H1 (cell line): Measurements from ENCODE around the gene CLIC3. TPM values are rescaled to one million over a fixed set of nuclear protein-coding genes. Genes with fewer than 3 reads are reported as not detected.

Experiments
- CTCF ChIA-PET: fragments of 300-600 bp; sonication (Branson Sonifier 250); formaldehyde crosslinking; loops from one replicate; lab custom pipeline; 2021; ENCODE audit not compliant: partially characterized antibody; lab: Charles Lee
- POLR2A ChIA-PET: fragments of 300-600 bp; sonication (Branson Sonifier 250); formaldehyde crosslinking; loops from one replicate; lab custom pipeline; 2021; ENCODE audit warnings: inconsistent platforms; ENCODE audit not compliant: partially characterized antibody; lab: Charles Lee
- DNase-seq, 2 experiments: peaks; one replicate each; pipeline versions ENCODE4 v3.0.0 to v3.0.0-alpha.2; 2010 to 2022; ENCODE audit warnings: low spot score in 2 of 2, low read depth in 1 of 2, mixed read lengths in 1 of 2
- FAIRE-seq: peaks from 2 replicates; lab custom pipeline; 2011; peaks lifted over from hg19 to GRCh38; lab: Jason Lieb, UNC
- H2AFZ ChIP-seq: 2 replicates; pipeline ENCODE4 v1.8.1; 2012; ENCODE audit warnings: low read length, inconsistent platforms
- H2AK5ac ChIP-seq: 2 replicates; pipeline ENCODE4 v1.6.1; 2013; ENCODE audit warnings: low read depth, low read length
- H2BK120ac ChIP-seq: replicated peaks from 2 replicates; pipeline ENCODE3; 2013; ENCODE audit warnings: low read depth, low read length, inconsistent platforms
- H2BK12ac ChIP-seq: 2 replicates; pipeline ENCODE4 v1.6.1; 2013; ENCODE audit warnings: low read depth, low read length
- H2BK15ac ChIP-seq: 2 replicates; pipeline ENCODE4 v1.6.1; 2013; ENCODE audit warnings: low read length
- H2BK20ac ChIP-seq: 2 replicates; pipeline ENCODE4 v1.6.1; 2013; ENCODE audit warnings: low read length
- H2BK5ac ChIP-seq: 2 replicates; pipeline ENCODE4 v1.6.1; 2013; ENCODE audit warnings: low read depth, low read length
- H3K14ac ChIP-seq: 2 replicates; pipeline ENCODE4 v1.6.1; 2013; ENCODE audit warnings: inconsistent platforms; ENCODE audit not compliant: insufficient read length
- H3K18ac ChIP-seq: 2 replicates; pipeline ENCODE4 v1.6.1; 2013; ENCODE audit warnings: low read length; ENCODE audit errors: extremely low read depth
- H3K23ac ChIP-seq: 2 replicates; pipeline ENCODE4 v1.6.1; 2013; ENCODE audit warnings: inconsistent platforms; ENCODE audit not compliant: insufficient read length
- H3K23me2 ChIP-seq: 2 replicates; pipeline ENCODE4 v1.6.1; 2013; ENCODE audit warnings: low read depth, low read length
- H3K27ac ChIP-seq: 2 replicates; pipeline ENCODE4 v1.6.1; 2011; ENCODE audit warnings: low read depth, low read length, inconsistent platforms
- H3K27me3 ChIP-seq, 4 experiments: replicated peaks in 1 of 4; 1 replicate in 1 of 4; 2 replicates in 3 of 4; pipeline versions ENCODE4 v1.6.1 to v1.8.1; 2011 to 2013; ENCODE audit warnings: low read length in 3 of 4, mild to moderate bottlenecking in 3 of 4, inconsistent platforms in 2 of 4, mixed read lengths in 2 of 4, moderate library complexity in 1 of 4; ENCODE audit not compliant: control insufficient read depth in 3 of 4, insufficient read depth in 3 of 4; ENCODE audit errors: extremely low read depth in 1 of 4
- H3K36me3 ChIP-seq, 4 experiments: 2 replicates each; pipeline versions ENCODE4 v1.6.1 to v1.8.1; 2011 to 2013; ENCODE audit warnings: mild to moderate bottlenecking in 4 of 4, low read length in 3 of 4, moderate library complexity in 2 of 4, control low read depth in 1 of 4, inconsistent platforms in 1 of 4; ENCODE audit not compliant: insufficient read depth in 4 of 4, control insufficient read depth in 2 of 4
- H3K4ac ChIP-seq: replicated peaks from 2 replicates; pipeline ENCODE3; 2013; ENCODE audit warnings: low read length, low read depth, mixed read lengths, inconsistent platforms; ENCODE audit not compliant: insufficient read length
- H3K4me1 ChIP-seq, 4 experiments: replicated peaks in 1 of 4; 1 replicate in 1 of 4; 2 replicates in 3 of 4; pipeline versions ENCODE4 v1.6.1 to v1.8.1; 2011 to 2013; ENCODE audit warnings: low read length in 3 of 4, inconsistent platforms in 2 of 4, mixed read lengths in 1 of 4; ENCODE audit not compliant: insufficient read depth in 4 of 4, control insufficient read depth in 3 of 4
- H3K4me2 ChIP-seq, 2 experiments: 2 replicates each; pipeline versions ENCODE4 v1.6.1 to v1.8.1; 2011 to 2013; ENCODE audit warnings: low read depth in 2 of 2, low read length in 2 of 2, control low read depth in 1 of 2, inconsistent platforms in 1 of 2, mild to moderate bottlenecking in 1 of 2; ENCODE audit not compliant: insufficient read depth in 1 of 2
- H3K4me3 ChIP-seq, 4 experiments: fragments of 200-600, 300-600 bp in 1 of 4; sonication (generic), shearing (Covaris generic), sonication (Bioruptor Twin) in 1 of 4; 2 replicates each; pipeline versions ENCODE4 v1.5.1 to v1.8.1; 2011 to 2016; ENCODE audit warnings: low read length in 4 of 4, low read depth in 3 of 4, control low read depth in 2 of 4, inconsistent platforms in 2 of 4, mild to moderate bottlenecking in 2 of 4, mixed read lengths in 1 of 4, moderate library complexity in 1 of 4; ENCODE audit not compliant: insufficient read depth in 2 of 4; ENCODE audit errors: extremely low read depth in 1 of 4
- H3K56ac ChIP-seq: replicated peaks from 2 replicates; pipeline ENCODE3; 2013; ENCODE audit warnings: low read depth, mild to moderate bottlenecking, mixed read lengths, low read length, inconsistent platforms; ENCODE audit not compliant: insufficient read length
- H3K79me1 ChIP-seq: 2 replicates; pipeline ENCODE4 v1.6.1; 2013; ENCODE audit warnings: low read depth, low read length, control low read depth
- H3K79me2 ChIP-seq, 2 experiments: 2 replicates each; pipeline versions ENCODE4 v1.6.1 to v1.8.1; 2012 to 2013; ENCODE audit warnings: low read length in 2 of 2, mild to moderate bottlenecking in 2 of 2, inconsistent platforms in 1 of 2; ENCODE audit not compliant: insufficient read depth in 2 of 2, control insufficient read depth in 1 of 2
- H3K9ac ChIP-seq, 4 experiments: replicated peaks in 1 of 4; 1 replicate in 1 of 4; 2 replicates in 3 of 4; pipeline versions ENCODE4 v1.6.1 to v1.8.1; 2011 to 2013; ENCODE audit warnings: low read depth in 3 of 4, low read length in 3 of 4, control low read depth in 2 of 4, mild to moderate bottlenecking in 2 of 4, moderate library complexity in 2 of 4, inconsistent platforms in 1 of 4; ENCODE audit errors: extremely low read depth in 1 of 4
- H3K9me3 ChIP-seq, 2 experiments: 2 replicates each; pipeline versions ENCODE4 v1.6.1 to v1.8.1; 2012 to 2013; ENCODE audit warnings: mild to moderate bottlenecking in 2 of 2, moderate library complexity in 2 of 2, control low read depth in 1 of 2, inconsistent platforms in 1 of 2, low read depth in 1 of 2, low read length in 1 of 2, mixed read lengths in 1 of 2; ENCODE audit not compliant: insufficient read depth in 2 of 2
- H4K20me1 ChIP-seq, 2 experiments: replicated peaks in 1 of 2; 2 replicates each; pipeline versions ENCODE3 to v1.8.1; 2011 to 2013; ENCODE audit warnings: inconsistent platforms in 2 of 2, low read length in 2 of 2, mild to moderate bottlenecking in 1 of 2; ENCODE audit not compliant: insufficient read depth in 2 of 2, control insufficient read depth in 1 of 2
- H4K5ac ChIP-seq: 2 replicates; pipeline ENCODE4 v1.6.1; 2013; ENCODE audit warnings: low read length, low read depth, mixed read lengths, inconsistent platforms; ENCODE audit not compliant: insufficient read length
- H4K8ac ChIP-seq: 2 replicates; pipeline ENCODE4 v1.8.0; 2013; ENCODE audit warnings: mild to moderate bottlenecking, moderate library complexity, low read length, inconsistent platforms; ENCODE audit not compliant: insufficient read depth; ENCODE audit errors: extremely low read depth
- H4K91ac ChIP-seq: replicated peaks from 2 replicates; pipeline ENCODE3; 2013; ENCODE audit warnings: low read length, mixed read lengths, inconsistent platforms; ENCODE audit not compliant: insufficient read length
- ASH2L ChIP-seq: fragments of 200-600, 300-600 bp; sonication (generic); IDR thresholded peaks from one replicate; pipeline ENCODE4 v1.7.1; 2017; ENCODE audit warnings: low read length
- BRCA1 ChIP-seq: IDR thresholded peaks from 2 replicates; pipeline ENCODE4 v1.6.1; 2012; ENCODE audit warnings: low read depth, low read length, improper control_type of control experiment
- CHD1 ChIP-seq: IDR thresholded peaks from 2 replicates; pipeline ENCODE4 v1.6.1; 2012; ENCODE audit warnings: low read depth, low read length, improper control_type of control experiment
- EGR1 ChIP-seq: IDR thresholded peaks from 2 replicates; pipeline ENCODE4 v1.6.1; 2011; ENCODE audit warnings: low read depth, low read length, borderline replicate concordance
- EZH2 ChIP-seq: fragments of 200-600 bp; sonication (generic); IDR thresholded peaks from 2 replicates; pipeline ENCODE4 v1.7.1; 2012; ENCODE audit warnings: low read depth, mild to moderate bottlenecking, moderate library complexity, low read length, inconsistent platforms; ENCODE audit not compliant: severe bottlenecking
- GABPA ChIP-seq: IDR thresholded peaks from 2 replicates; pipeline ENCODE4 v1.6.1; 2011; ENCODE audit warnings: mild to moderate bottlenecking, low read length, moderate library complexity, borderline replicate concordance; ENCODE audit not compliant: insufficient read depth
- MAX ChIP-seq: IDR thresholded peaks from 2 replicates; pipeline ENCODE4 v1.6.1; 2012; ENCODE audit warnings: inconsistent platforms
- SIX5 ChIP-seq: IDR thresholded peaks from 2 replicates; pipeline ENCODE4 v1.6.1; 2011; ENCODE audit warnings: mild to moderate bottlenecking, low read depth, low read length
- TAF1 ChIP-seq: IDR thresholded peaks from 2 replicates; pipeline ENCODE4 v1.6.1; 2011; ENCODE audit warnings: mild to moderate bottlenecking, low read depth, low read length
- TAF7 ChIP-seq: optimal IDR thresholded peaks from 2 replicates; pipeline ENCODE3; 2011; ENCODE audit warnings: low read depth, mild to moderate bottlenecking, inconsistent platforms, low read length, moderate library complexity, borderline replicate concordance
- TCF12 ChIP-seq: IDR thresholded peaks from 2 replicates; pipeline ENCODE4 v1.6.1; 2011; ENCODE audit warnings: low read depth, mild to moderate bottlenecking, low read length
- ZNF274 ChIP-seq: IDR thresholded peaks from 2 replicates; pipeline ENCODE4 v1.7.0; 2012; ENCODE audit warnings: low read length, borderline replicate concordance; ENCODE audit errors: extremely low read depth
- WGBS, 2 experiments: shearing (Covaris generic) in 1 of 2; methylation state at CpG; one replicate each; pipeline versions ENCODE4 v1.1.6 to v1.1.7; 2013 to 2015; ENCODE audit warnings: low lambda C conversion rate in 2 of 2, mixed read lengths in 2 of 2, inconsistent platforms in 1 of 2, low coverage in 1 of 2, missing lambda C conversion rate in 1 of 2; ENCODE audit not compliant: insufficient replicate concordance in 2 of 2, insufficient coverage in 1 of 2, insufficient read length in 1 of 2; ENCODE audit errors: extremely low coverage in 1 of 2, missing lambda C conversion rate in 1 of 2; 5-methylcytosine and 5-hydroxymethylcytosine counted together
- polyA plus RNA-seq, 7 experiments: library from polyadenylated mRNA; depleted of rRNA in 3 of 7; stranded (reverse) in 5 of 7; unstranded in 2 of 7; fragments of >200 nt in 5 of 7; fragments of 200-250 nt in 2 of 7; gene quantifications; 1 replicate in 5 of 7; 2 replicates in 1 of 7; 4 replicates in 1 of 7; pipeline versions ENCODE4 v1.2.1 to v1.2.3, GENCODE V29; 2011 to 2013; ENCODE audit warnings: missing spikeins in 2 of 7, mixed read lengths in 2 of 7
- total RNA-seq: library from RNA; stranded (reverse); fragmentation: NEBNext Ultra II Directional; extraction: Animal tissue kit (Norgen Biotek cat#: 25700); gene quantifications from 2 replicates; pipeline ENCODE4 v1.2.1, GENCODE V29; 2021

CLIC3 gene
- total and polyA plus RNA-seq, 2 of the 8 experiments (the other 6 are each of a cell fraction or from before 2014, with no cell fraction given) = 0.12 TPM; not detected in 1

- Histone ChIP-seq H3K36me3 (no peaks in the 10 kb centered on the region), H2BK20ac (no peak overlapping the region), H3K23me2 (peaks cover 12% of the 10 kb centered on the region; the same call in 1 of the 2 replicates), H4K91ac (no peak overlapping the region), H3K23ac (no peak overlapping the region), H4K20me1 (peaks cover 0 to 6% of the 10 kb centered on the region in 2 experiments), H3K14ac (no peak overlapping the region), H2AFZ (no peak overlapping the region), H3K9me3 (no peaks in the 10 kb centered on the region), H2AK5ac (no peak overlapping the region), H3K9ac (no peak overlapping the region), H3K4me3 (no peak overlapping the region), H3K4ac (no peak overlapping the region), H2BK15ac (no peak overlapping the region), H3K79me1 (no peaks in the 10 kb centered on the region), H3K79me2 (no peaks in the 10 kb centered on the region), H3K4me1 (peaks cover 0 to 6% (median 5%) of the 10 kb centered on the region in 4 experiments; a peak in 5 of 7 replicates), H3K4me2 (no peak overlapping the region), H4K5ac (no peak overlapping the region), H3K56ac (no peak overlapping the region), H3K18ac (no peak overlapping the region), H2BK12ac (no peak overlapping the region), H3K27ac (no peak overlapping the region), H2BK120ac (no peak overlapping the region), H2BK5ac (no peak overlapping the region), H4K8ac (no peak overlapping the region), H3K27me3 (no peaks in the 10 kb centered on the region)
- FAIRE-seq (no peak), DNase-seq (no peak)
- 80% methylated on average over 14 of the region's 14 CpGs; no CpG with 5 or more reads in 1 of the 2 experiments for WGBS, 2 experiments
- ChIA-PET CTCF (interaction anchor here (0.9 to 5.2 kb wide), 5 partner anchors 9 to 112 kb away, joined by 3 to 21 read pairs (median 4); partner anchors contain the start of genes C8G and FBXW5), POLR2A (interaction anchor here (0.6 kb wide), 1 partner anchor 79 kb away, joined by 3 read pairs; no protein-coding TSS in a partner anchor)
- TF ChIP-seq CHD1 (no peak), BRCA1 (no peak), TCF12 (no peak), GABPA (no peak), SIX5 (no peak), EZH2 (no peak), EGR1 (no peak), ZNF274 (no peak), ASH2L (no peak), MAX (no peak), TAF7 (no peak), TAF1 (no peak)
Observed at GRCh38 chr9:136955202-136955942, 41.0 kb downstream of the CLIC3 start.
